Endothelial cell (in vitro differentiated cells): ENCODE results near the gene FANCG. TPM values are rescaled to one million over a fixed set of nuclear protein-coding genes. Genes with fewer than 3 reads are reported as not detected.

Experiments used
- DNase-seq: peaks from one replicate; pipeline ENCODE4 v3.0.0; 2021; ENCODE audit warnings: low spot score
- H3K27ac Mint-ChIP-seq: one replicate; pipeline ENCODE4 v1.8.0; 2021; ENCODE audit warnings: mixed read lengths, inconsistent platforms; ENCODE audit not compliant: unreplicated experiment
- H3K27me3 Mint-ChIP-seq: one replicate; pipeline ENCODE4 v1.8.0; 2021; ENCODE audit warnings: mild to moderate bottlenecking, moderate library complexity, mixed read lengths, inconsistent platforms; ENCODE audit not compliant: unreplicated experiment
- H3K36me3 Mint-ChIP-seq: one replicate; pipeline ENCODE4 v1.8.0; 2021; ENCODE audit warnings: mild to moderate bottlenecking, low read depth, mixed read lengths, inconsistent platforms; ENCODE audit not compliant: unreplicated experiment
- H3K4me1 Mint-ChIP-seq: one replicate; pipeline ENCODE4 v1.8.0; 2021; ENCODE audit warnings: mild to moderate bottlenecking, mixed read lengths, inconsistent platforms; ENCODE audit not compliant: unreplicated experiment
- H3K4me3 Mint-ChIP-seq: one replicate; pipeline ENCODE4 v1.8.0; 2021; ENCODE audit warnings: mild to moderate bottlenecking, mixed read lengths, inconsistent platforms; ENCODE audit not compliant: unreplicated experiment
- H3K9me3 Mint-ChIP-seq: one replicate; pipeline ENCODE4 v1.8.0; 2021; ENCODE audit warnings: mixed read lengths, inconsistent platforms; ENCODE audit not compliant: unreplicated experiment
- CTCF ChIP-seq: fragments of 200-600 bp; sonication (generic); IDR thresholded peaks from one replicate; pipeline ENCODE4 v1.5.0; 2021; ENCODE audit warnings: antibody characterized with exemption; ENCODE audit not compliant: unreplicated experiment
- total RNA-seq: library from RNA; stranded (reverse); fragmentation: NEBNext Ultra II Directional; extraction: Animal tissue kit (Norgen Biotek cat#: 25700); gene quantifications from one replicate; pipeline ENCODE4 v1.2.1, GENCODE V29; 2021; ENCODE audit not compliant: unreplicated experiment

Gene FANCG
- total RNA-seq, 1 donor from 2014 or later = 41.4 TPM

- DNase-seq = no peak
- Mint-ChIP-seq H3K36me3 (peaks cover 63% of the 10 kb centered on the region), H3K4me1 (peaks cover 38% of the 10 kb centered on the region), H3K27me3 (peaks cover 18% of the 10 kb centered on the region), H3K4me3 (peak overlapping the region; percentile 77), H3K27ac (peak overlapping the region; percentile 73), H3K9me3 (no peaks in the 10 kb centered on the region)
- TF ChIP-seq CTCF = no peak
Observed at GRCh38 chr9:35067056-35067455, 12.7 kb downstream of the FANCG start.

- H3K4me3 Mint-ChIP-seq = peak overlapping the region; percentile 60
Observed at GRCh38 chr9:35060548-35061207, 19.1 kb downstream of the FANCG start.

GRCh38 chr9:35059438-35059837 lies 20.3 kb downstream of the FANCG start:
- Mint-ChIP-seq H3K27me3 (peaks cover 5% of the 10 kb centered on the region), H3K9me3 (no peaks in the 10 kb centered on the region), H3K4me1 (no peaks in the 10 kb centered on the region), H3K4me3 (peak overlapping the region; percentile 19), H3K36me3 (peaks cover 86% of the 10 kb centered on the region), H3K27ac (no peak overlapping the region)
- no peak for TF ChIP-seq CTCF
- no peak for DNase-seq

More at GRCh38 chr9:35060548-35061207, 19.1 kb downstream of the FANCG start:
- no peak overlapping the region for H3K27ac Mint-ChIP-seq
- peaks cover 2% of the 10 kb centered on the region for H3K27me3 Mint-ChIP-seq
- no peak for DNase-seq
- no peaks in the 10 kb centered on the region for H3K9me3 Mint-ChIP-seq
- H3K4me1 Mint-ChIP-seq = no peaks in the 10 kb centered on the region
- peaks cover 84% of the 10 kb centered on the region for H3K36me3 Mint-ChIP-seq
- no peak for TF ChIP-seq CTCF

GRCh38 chr9:35057271-35057620 lies 22.5 kb downstream of the FANCG start:
- Mint-ChIP-seq H3K27ac (peak overlapping the region; percentile 44), H3K4me1 (no peaks in the 10 kb centered on the region), H3K4me3 (peak overlapping the region; percentile 52), H3K36me3 (peaks cover 75% of the 10 kb centered on the region), H3K27me3 (peaks cover 5% of the 10 kb centered on the region), H3K9me3 (no peaks in the 10 kb centered on the region)
- DNase-seq = no peak
- TF ChIP-seq CTCF = no peak

GRCh38 chr9:35056571-35057270 lies 23.0 kb downstream of the FANCG start:
- Mint-ChIP-seq H3K4me1 (no peaks in the 10 kb centered on the region), H3K4me3 (peak overlapping the region; percentile 52), H3K36me3 (peaks cover 70% of the 10 kb centered on the region), H3K27me3 (peaks cover 5% of the 10 kb centered on the region), H3K9me3 (no peaks in the 10 kb centered on the region), H3K27ac (no peak overlapping the region)
- TF ChIP-seq CTCF = no peak
- DNase-seq = no peak
